Measurements from ENCODE around the gene TOP3B.

Gene TOP3B

DNA sequence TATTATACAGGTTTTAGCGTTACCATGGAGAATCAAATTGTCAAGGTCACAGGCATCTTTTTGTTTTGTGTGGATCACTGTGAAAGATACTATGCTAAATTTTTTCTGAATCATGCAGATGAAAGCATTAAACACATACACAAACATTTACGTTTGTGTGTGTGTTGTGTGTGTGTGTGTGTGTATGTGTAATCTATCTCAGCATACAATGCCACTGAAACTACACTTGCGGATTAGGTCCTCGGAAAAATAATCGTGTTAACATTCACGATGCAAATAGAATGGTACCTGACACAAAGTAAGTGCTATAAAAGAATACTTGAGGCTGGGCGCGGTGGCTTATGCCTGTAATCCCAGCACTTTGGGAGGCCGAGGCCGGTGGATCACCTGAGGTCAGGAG is 41.9 kb upstream of the TOP3B start:
- no peaks in the 10 kb centered on the region for H3K9me3 ChIP-seq (replicated peaks; ENCODE audit: insufficient read depth, low read length)
- no peak overlapping the region for H2AFZ ChIP-seq (ENCODE audit: low read length)
- no peak overlapping the region for H3K4me3 ChIP-seq (ENCODE audit: low read length)
- no peaks in the 10 kb centered on the region for H3K9me2 ChIP-seq (replicated peaks; ENCODE audit: insufficient read depth, low read length)
- no peak overlapping the region for H3K9ac ChIP-seq (ENCODE audit: low read length)
- DNase-seq = no peak
- H4K20me1 ChIP-seq (ENCODE audit: insufficient read depth, low read length) = no peaks in the 10 kb centered on the region
- H3K36me3 ChIP-seq (replicated peaks; ENCODE audit: insufficient read depth, low read length) = no peaks in the 10 kb centered on the region
- H3F3A ChIP-seq (ENCODE audit: insufficient read depth, low read length) = no peaks in the 10 kb centered on the region
- H3K27me3 ChIP-seq (replicated peaks; ENCODE audit: insufficient read depth, low read length) = no peaks in the 10 kb centered on the region
- no peak overlapping the region for H3K27ac ChIP-seq (ENCODE audit: low read length)
- no peaks in the 10 kb centered on the region for H3K79me2 ChIP-seq (ENCODE audit: low read length)
- H3K4me2 ChIP-seq (ENCODE audit: low read depth, low read length) = no peak overlapping the region
- H3K4me1 ChIP-seq (ENCODE audit: low read length) = peaks cover 23% of the 10 kb centered on the region
- no peak for TF ChIP-seq EZH2 (optimal IDR thresholded peaks at IDR 0.05; ENCODE audit: low read depth, low read length)
- no peak for TF ChIP-seq EZH2phosphoT487 (IDR thresholded peaks at IDR 0.05; ENCODE audit: low read length)
- TF ChIP-seq, protein P1, sequence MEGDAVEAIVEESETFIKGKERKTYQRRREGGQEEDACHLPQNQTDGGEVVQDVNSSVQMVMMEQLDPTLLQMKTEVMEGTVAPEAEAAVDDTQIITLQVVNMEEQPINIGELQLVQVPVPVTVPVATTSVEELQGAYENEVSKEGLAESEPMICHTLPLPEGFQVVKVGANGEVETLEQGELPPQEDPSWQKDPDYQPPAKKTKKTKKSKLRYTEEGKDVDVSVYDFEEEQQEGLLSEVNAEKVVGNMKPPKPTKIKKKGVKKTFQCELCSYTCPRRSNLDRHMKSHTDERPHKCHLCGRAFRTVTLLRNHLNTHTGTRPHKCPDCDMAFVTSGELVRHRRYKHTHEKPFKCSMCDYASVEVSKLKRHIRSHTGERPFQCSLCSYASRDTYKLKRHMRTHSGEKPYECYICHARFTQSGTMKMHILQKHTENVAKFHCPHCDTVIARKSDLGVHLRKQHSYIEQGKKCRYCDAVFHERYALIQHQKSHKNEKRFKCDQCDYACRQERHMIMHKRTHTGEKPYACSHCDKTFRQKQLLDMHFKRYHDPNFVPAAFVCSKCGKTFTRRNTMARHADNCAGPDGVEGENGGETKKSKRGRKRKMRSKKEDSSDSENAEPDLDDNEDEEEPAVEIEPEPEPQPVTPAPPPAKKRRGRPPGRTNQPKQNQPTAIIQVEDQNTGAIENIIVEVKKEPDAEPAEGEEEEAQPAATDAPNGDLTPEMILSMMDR (IDR thresholded peaks at IDR 0.05; ENCODE audit: low read length) = no peak

DNA sequence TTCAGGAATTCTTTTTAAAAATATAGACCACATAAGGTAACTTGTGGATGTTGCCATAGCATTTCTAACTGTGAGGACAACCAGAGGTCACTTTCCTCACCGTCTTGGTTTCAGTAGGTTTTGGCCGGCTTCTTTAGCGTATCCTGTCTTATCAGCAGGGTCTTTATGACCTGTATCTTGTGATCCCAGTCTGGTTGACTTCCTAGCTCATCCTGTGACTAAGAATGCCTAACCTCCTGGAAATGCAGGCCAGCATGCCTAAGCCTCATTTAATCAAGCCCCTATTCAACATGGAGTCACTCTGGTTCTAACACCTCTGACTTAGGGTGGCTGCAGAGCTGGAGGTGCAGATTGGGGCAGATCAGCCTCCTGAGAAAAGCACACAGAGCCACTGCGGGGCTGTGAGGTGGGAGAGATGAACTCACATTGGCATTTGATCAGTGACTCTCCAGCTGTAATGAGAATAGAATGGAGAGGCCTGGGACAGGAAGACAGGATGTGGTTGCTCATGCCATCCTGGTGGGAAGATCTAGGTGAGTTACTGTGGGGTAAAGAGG is 41.1 kb upstream of the TOP3B start:
- Histone ChIP-seq H3K79me2 (ENCODE audit: low read length) (no peaks in the 10 kb centered on the region), H3K4me2 (ENCODE audit: low read depth, low read length) (no peak overlapping the region), H3K9me2 (replicated peaks; ENCODE audit: insufficient read depth, low read length) (no peaks in the 10 kb centered on the region), H3K27ac (ENCODE audit: low read length) (no peak overlapping the region), H4K20me1 (ENCODE audit: insufficient read depth, low read length) (no peaks in the 10 kb centered on the region), H3K4me3 (ENCODE audit: low read length) (no peak overlapping the region), H3F3A (ENCODE audit: insufficient read depth, low read length) (no peaks in the 10 kb centered on the region), H3K9me3 (replicated peaks; ENCODE audit: insufficient read depth, low read length) (no peaks in the 10 kb centered on the region), H3K9ac (ENCODE audit: low read length) (no peak overlapping the region), H2AFZ (ENCODE audit: low read length) (no peak overlapping the region), H3K4me1 (ENCODE audit: low read length) (peaks cover 23% of the 10 kb centered on the region), H3K27me3 (replicated peaks; ENCODE audit: insufficient read depth, low read length) (no peaks in the 10 kb centered on the region), H3K36me3 (replicated peaks; ENCODE audit: insufficient read depth, low read length) (no peaks in the 10 kb centered on the region)
- TF ChIP-seq, protein P1 (IDR thresholded peaks at IDR 0.05; ENCODE audit: low read length) = no peak
- TF ChIP-seq EZH2 (optimal IDR thresholded peaks at IDR 0.05; ENCODE audit: low read depth, low read length) (no peak), EZH2phosphoT487 (IDR thresholded peaks at IDR 0.05; ENCODE audit: low read length) (no peak)
- DNase-seq = no peak

DNA sequence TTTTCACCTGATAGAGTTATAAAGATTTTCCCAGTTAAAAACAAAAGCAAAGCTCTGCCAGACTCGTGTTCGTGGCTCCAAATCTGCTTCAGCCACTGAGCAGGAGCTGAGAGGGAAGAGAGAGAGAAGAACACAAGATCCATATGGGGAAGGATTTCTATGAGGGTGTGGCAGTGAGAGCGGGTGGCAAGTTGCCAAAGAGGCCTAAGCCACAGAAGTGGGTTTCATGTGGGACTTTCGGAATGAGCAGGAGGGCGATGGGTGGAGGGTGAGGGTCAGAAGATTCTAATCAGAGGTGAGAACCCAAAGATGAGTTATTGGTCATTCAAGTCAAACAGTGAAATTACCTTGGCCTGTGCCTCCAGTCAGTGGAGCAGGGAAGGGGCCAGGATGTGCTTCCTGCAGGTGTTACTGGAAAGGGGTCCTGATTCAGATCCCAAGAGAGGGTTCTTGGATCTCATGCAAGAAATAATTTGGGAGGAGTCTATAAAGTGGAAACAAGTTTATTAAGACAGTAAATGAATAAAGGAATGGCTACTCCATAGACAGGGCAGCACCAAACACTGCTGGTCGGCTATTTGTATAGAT is 40.5 kb upstream of the TOP3B start:
- Histone ChIP-seq H4K20me1 (ENCODE audit: insufficient read depth, low read length) (no peaks in the 10 kb centered on the region), H3K4me1 (ENCODE audit: low read length) (peaks cover 23% of the 10 kb centered on the region), H3F3A (ENCODE audit: insufficient read depth, low read length) (no peaks in the 10 kb centered on the region), H3K36me3 (replicated peaks; ENCODE audit: insufficient read depth, low read length) (no peaks in the 10 kb centered on the region), H3K27me3 (replicated peaks; ENCODE audit: insufficient read depth, low read length) (no peaks in the 10 kb centered on the region), H3K9ac (ENCODE audit: low read length) (no peak overlapping the region), H3K9me2 (replicated peaks; ENCODE audit: insufficient read depth, low read length) (no peaks in the 10 kb centered on the region), H3K9me3 (replicated peaks; ENCODE audit: insufficient read depth, low read length) (no peaks in the 10 kb centered on the region), H3K27ac (ENCODE audit: low read length) (no peak overlapping the region), H3K4me3 (ENCODE audit: low read length) (no peak overlapping the region), H3K4me2 (ENCODE audit: low read depth, low read length) (no peak overlapping the region), H3K79me2 (ENCODE audit: low read length) (no peaks in the 10 kb centered on the region), H2AFZ (ENCODE audit: low read length) (no peak overlapping the region)
- DNase-seq = no peak
- TF ChIP-seq, protein P1 (IDR thresholded peaks at IDR 0.05; ENCODE audit: low read length) = no peak
- TF ChIP-seq EZH2 (optimal IDR thresholded peaks at IDR 0.05; ENCODE audit: low read depth, low read length) = no peak
- TF ChIP-seq EZH2phosphoT487 (IDR thresholded peaks at IDR 0.05; ENCODE audit: low read length) = no peak
